Stimulated activated naive CD8-positive, alpha-beta T cell treated with anti-CD3 and anti-CD28 coated beads, Interleukin-15, amount 100 ng/mL, for 72 hours (primary cell): ENCODE results near the gene RFXAP.

Source experiments
- ATAC-seq: fragments of 150-1000 bp; cut with Tn5 transposase; 2 replicates; pipeline ENCODE4 v1.10.0; 2021; ENCODE audit warnings: mild to moderate bottlenecking, moderate library complexity
- DNase-seq, 2 donors: peaks; one replicate each; pipeline ENCODE4 v3.0.0; 2021 to 2022
- H3K27ac Mint-ChIP-seq, 2 donors: one replicate each; pipeline ENCODE4 v1.8.0; 2022; ENCODE audit warnings: mild to moderate bottlenecking in 2 of 2, mixed read lengths in 2 of 2, moderate library complexity in 2 of 2
- H3K27me3 Mint-ChIP-seq: one replicate; pipeline ENCODE4 v1.8.0; 2022; ENCODE audit warnings: mixed read lengths
- H3K4me1 Mint-ChIP-seq: one replicate; pipeline ENCODE4 v1.8.0; 2022; ENCODE audit warnings: mild to moderate bottlenecking, mixed read lengths
- H3K4me3 Mint-ChIP-seq, 2 donors: one replicate each; pipeline ENCODE4 v1.8.0; 2022; ENCODE audit warnings: mild to moderate bottlenecking in 2 of 2, mixed read lengths in 2 of 2, moderate library complexity in 1 of 2
- H3K9me3 Mint-ChIP-seq, 2 donors: one replicate each; pipeline ENCODE4 v1.8.0; 2022; ENCODE audit warnings: mixed read lengths in 2 of 2

Gene RFXAP

GRCh38 chr13:36801035-36801434 lies 18.0 kb upstream of the RFXAP start:
- Mint-ChIP-seq H3K9me3 (no peaks in the 10 kb centered on the region), H3K4me3 (no peak overlapping the region), H3K27me3 (peaks cover 13% of the 10 kb centered on the region), H3K27ac (no peak overlapping the region), H3K4me1 (no peaks in the 10 kb centered on the region)
- no peak for DNase-seq
- ATAC-seq, result no peak

GRCh38 chr13:36804588-36804987 lies 14.4 kb upstream of the RFXAP start:
- Mint-ChIP-seq H3K4me1 (no peaks in the 10 kb centered on the region), H3K27ac (no peak overlapping the region), H3K4me3 (no peak overlapping the region), H3K9me3 (no peaks in the 10 kb centered on the region), H3K27me3 (peaks cover 33% of the 10 kb centered on the region)
- no peak for ATAC-seq
- no peak for DNase-seq

GRCh38 chr13:36806102-36806501 lies 12.9 kb upstream of the RFXAP start:
- ATAC-seq (no peak), DNase-seq (no peak)
- Mint-ChIP-seq H3K4me1 (no peaks in the 10 kb centered on the region), H3K27ac (peak overlapping the region in 1 of 2 donors; percentile 12), H3K9me3 (no peaks in the 10 kb centered on the region), H3K4me3 (no peak overlapping the region), H3K27me3 (peaks cover 44% of the 10 kb centered on the region)

- H3K27ac Mint-ChIP-seq, result no peak overlapping the region
- H3K4me3 Mint-ChIP-seq, result no peak overlapping the region
- H3K4me1 Mint-ChIP-seq, result no peaks in the 10 kb centered on the region
- ATAC-seq (no peak), DNase-seq (no peak)
- H3K9me3 Mint-ChIP-seq, result no peaks in the 10 kb centered on the region
- H3K27me3 Mint-ChIP-seq, result peaks cover 60% of the 10 kb centered on the region
Measured at GRCh38 chr13:36807616-36808015, 11.4 kb upstream of the RFXAP start.

GRCh38 chr13:36813225-36813624 lies 5.8 kb upstream of the RFXAP start:
- peaks cover 9% of the 10 kb centered on the region for H3K4me1 Mint-ChIP-seq
- ATAC-seq (no peak), DNase-seq (no peak)
- H3K27me3 Mint-ChIP-seq, result peaks cover 46% of the 10 kb centered on the region
- H3K27ac Mint-ChIP-seq, result no peak overlapping the region
- H3K9me3 Mint-ChIP-seq, result peaks cover 0 to 7% of the 10 kb centered on the region in 2 donors
- H3K4me3 Mint-ChIP-seq, result no peak overlapping the region

- no peak for ATAC-seq
- H3K27ac Mint-ChIP-seq, result no peak overlapping the region
- H3K4me1 Mint-ChIP-seq, result peaks cover 17% of the 10 kb centered on the region
- H3K9me3 Mint-ChIP-seq, result peaks cover 0 to 7% of the 10 kb centered on the region in 2 donors
- DNase-seq, result no peak
- no peak overlapping the region for H3K4me3 Mint-ChIP-seq
- H3K27me3 Mint-ChIP-seq, result peaks cover 46% of the 10 kb centered on the region
Measured at GRCh38 chr13:36814465-36814864, 4.6 kb upstream of the RFXAP start.

GRCh38 chr13:36815062-36815461 lies 4.0 kb upstream of the RFXAP start:
- H3K4me3 Mint-ChIP-seq, result no peak overlapping the region
- no peak for ATAC-seq
- H3K9me3 Mint-ChIP-seq, result peaks cover 0 to 7% of the 10 kb centered on the region in 2 donors
- no peak overlapping the region for H3K27ac Mint-ChIP-seq
- peaks cover 21% of the 10 kb centered on the region for H3K4me1 Mint-ChIP-seq
- no peak for DNase-seq
- H3K27me3 Mint-ChIP-seq, result peaks cover 40% of the 10 kb centered on the region

- Mint-ChIP-seq H3K4me1 (peaks cover 42% of the 10 kb centered on the region), H3K27ac (peak overlapping the region in 1 of 2 donors; percentile 87), H3K9me3 (peaks cover 0 to 7% of the 10 kb centered on the region in 2 donors), H3K4me3 (peak overlapping the region; percentile 94 to 96), H3K27me3 (peaks cover 12% of the 10 kb centered on the region)
- ATAC-seq (no peak), DNase-seq (no peak)
Measured at GRCh38 chr13:36817996-36818803, 822 bp upstream of the RFXAP start.

- no peaks in the 10 kb centered on the region for H3K27me3 Mint-ChIP-seq
- DNase-seq, result peak in 1 of 2 donors; percentile 50
- H3K4me1 Mint-ChIP-seq, result peaks cover 55% of the 10 kb centered on the region
- ATAC-seq, result peak; percentile 34
- H3K4me3 Mint-ChIP-seq, result peak overlapping the region; percentile 94 to 96
- H3K27ac Mint-ChIP-seq, result peak overlapping the region; percentile 98 to 99
- H3K9me3 Mint-ChIP-seq, result peaks cover 0 to under 1% of the 10 kb centered on the region in 2 donors
Measured at GRCh38 chr13:36819739-36820090, 693 bp downstream of the RFXAP start.

GRCh38 chr13:36820222-36820621 lies 1.2 kb downstream of the RFXAP start:
- Mint-ChIP-seq H3K9me3 (no peaks in the 10 kb centered on the region), H3K4me3 (peak overlapping the region; percentile 94 to 96), H3K27me3 (no peaks in the 10 kb centered on the region), H3K27ac (peak overlapping the region; percentile 98 to 99), H3K4me1 (peaks cover 60% of the 10 kb centered on the region)
- peak; percentile 63 for ATAC-seq
- DNase-seq, result no peak

- H3K4me3 Mint-ChIP-seq, result peak overlapping the region; percentile 42 to 94
- no peaks in the 10 kb centered on the region for H3K9me3 Mint-ChIP-seq
- H3K27me3 Mint-ChIP-seq, result no peaks in the 10 kb centered on the region
- peaks cover 55% of the 10 kb centered on the region for H3K4me1 Mint-ChIP-seq
- ATAC-seq (no peak), DNase-seq (no peak)
- H3K27ac Mint-ChIP-seq, result no peak overlapping the region
Measured at GRCh38 chr13:36822785-36823184, 3.8 kb downstream of the RFXAP start.

- Mint-ChIP-seq H3K27me3 (no peaks in the 10 kb centered on the region), H3K4me3 (no peak overlapping the region), H3K9me3 (no peaks in the 10 kb centered on the region), H3K27ac (no peak overlapping the region), H3K4me1 (peaks cover 6% of the 10 kb centered on the region)
- no peak for DNase-seq
- ATAC-seq, result no peak
Measured at GRCh38 chr13:36829753-36830152, 10.7 kb downstream of the RFXAP start.

GRCh38 chr13:36831291-36831690 lies 12.3 kb downstream of the RFXAP start:
- Mint-ChIP-seq H3K27me3 (no peaks in the 10 kb centered on the region), H3K27ac (no peak overlapping the region), H3K9me3 (no peaks in the 10 kb centered on the region), H3K4me3 (no peak overlapping the region), H3K4me1 (no peaks in the 10 kb centered on the region)
- ATAC-seq (no peak), DNase-seq (no peak)

- ATAC-seq (peak; percentile 48), DNase-seq (no peak)
- H3K27ac Mint-ChIP-seq, result no peak overlapping the region
- no peaks in the 10 kb centered on the region for H3K9me3 Mint-ChIP-seq
- H3K4me1 Mint-ChIP-seq, result no peaks in the 10 kb centered on the region
- H3K4me3 Mint-ChIP-seq, result no peak overlapping the region
- no peaks in the 10 kb centered on the region for H3K27me3 Mint-ChIP-seq
Measured at GRCh38 chr13:36834299-36834698, 15.3 kb downstream of the RFXAP start.

GRCh38 chr13:36837354-36838092 lies 18.5 kb downstream of the RFXAP start:
- no peaks in the 10 kb centered on the region for H3K4me1 Mint-ChIP-seq

GRCh38 chr13:36839281-36839680 lies 20.3 kb downstream of the RFXAP start:
- H3K27me3 Mint-ChIP-seq, result no peaks in the 10 kb centered on the region
- H3K27ac Mint-ChIP-seq, result no peak overlapping the region
- DNase-seq (no peak), ATAC-seq (no peak)
- no peaks in the 10 kb centered on the region for H3K9me3 Mint-ChIP-seq
- no peaks in the 10 kb centered on the region for H3K4me1 Mint-ChIP-seq
- H3K4me3 Mint-ChIP-seq, result no peak overlapping the region

More at GRCh38 chr13:36837354-36838092, 18.5 kb downstream of the RFXAP start:
- Mint-ChIP-seq H3K9me3 (no peaks in the 10 kb centered on the region), H3K27me3 (no peaks in the 10 kb centered on the region), H3K4me3 (no peak overlapping the region), H3K27ac (no peak overlapping the region)
- ATAC-seq (no peak), DNase-seq (no peak)
